Muscle of arm (tissue), 12 donors: ENCODE results near the gene MTERF4. TPM values are rescaled to one million over a fixed set of nuclear protein-coding genes. Genes with fewer than 3 reads are reported as not detected.

Experiments used
- DNase-seq: peaks from one replicate; pipeline ENCODE4 v3.0.0-alpha.2; 2013
- polyA plus RNA-seq, 12 donors: library from polyadenylated mRNA; unstranded; fragments of 120-200 nt; gene quantifications; one replicate each; pipeline ENCODE4 v1.2.1, GENCODE V29; 2013; ENCODE audit not compliant: insufficient read length in 12 of 12

MTERF4 gene
- polyA plus RNA-seq, 12 donors: 18.2 to 74.1 (median 35.0) TPM; not detected in 1

DNA sequence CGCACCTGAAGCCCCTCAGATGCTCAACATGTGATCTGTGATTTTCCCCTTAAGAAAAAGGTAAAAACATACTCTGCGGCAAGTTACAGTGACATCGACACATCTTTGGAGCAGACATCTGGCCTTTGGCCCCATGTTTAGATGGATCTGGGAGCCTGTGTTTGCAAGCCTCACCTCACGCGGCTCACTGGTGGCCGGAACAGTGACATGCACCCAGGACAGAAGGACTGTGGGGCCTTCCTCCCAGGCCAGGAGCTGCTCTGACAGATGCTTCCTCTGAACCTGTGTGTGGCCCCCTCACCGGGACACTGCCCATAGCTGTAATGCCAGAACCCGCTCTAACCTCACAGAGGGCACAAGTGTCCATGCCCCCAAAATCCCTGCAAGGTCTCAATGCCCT lies 34.1 kb upstream of the MTERF4 start:
- DNase-seq: no peak

DNA sequence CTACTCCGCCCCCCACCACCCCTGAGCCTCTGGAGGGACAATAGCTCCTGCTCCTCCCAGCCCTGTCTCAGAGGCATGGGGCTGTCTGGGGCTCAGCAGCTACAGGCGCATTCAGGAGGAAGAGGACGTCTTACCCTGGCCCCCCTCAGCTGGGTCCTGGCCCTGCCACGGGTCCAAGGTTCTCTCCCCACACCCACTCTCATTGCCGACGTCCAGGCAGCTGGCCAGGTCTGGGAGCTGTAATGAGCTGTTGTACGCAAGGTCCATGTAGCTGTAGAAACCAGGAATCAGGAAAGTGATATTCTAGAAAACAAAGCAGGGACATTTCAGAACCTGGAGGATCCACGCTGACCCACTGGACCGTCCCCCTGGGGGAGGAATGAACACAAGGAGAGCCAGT lies 33.6 kb upstream of the MTERF4 start:
- DNase-seq: no peak

DNA sequence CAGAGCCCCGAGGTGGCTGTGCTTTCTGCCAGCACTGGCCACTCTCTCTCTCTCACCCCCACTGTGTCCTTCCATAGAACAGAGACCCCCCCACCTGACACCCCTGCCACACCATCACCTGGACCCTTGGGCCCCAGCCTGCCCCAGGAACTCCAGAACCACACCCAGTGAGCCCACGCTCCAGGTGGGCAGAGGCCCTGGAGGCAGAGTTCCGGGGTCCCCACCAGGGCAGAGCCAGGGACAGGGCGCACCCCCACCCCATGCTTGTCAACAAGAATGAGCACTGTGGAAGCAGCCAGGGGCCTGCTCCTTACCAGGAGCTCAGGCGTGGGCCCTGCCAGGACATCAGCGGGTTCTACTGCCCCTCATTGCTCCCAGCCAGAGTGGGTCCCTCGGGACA lies 32.6 kb upstream of the MTERF4 start:
- DNase-seq: no peak

DNA sequence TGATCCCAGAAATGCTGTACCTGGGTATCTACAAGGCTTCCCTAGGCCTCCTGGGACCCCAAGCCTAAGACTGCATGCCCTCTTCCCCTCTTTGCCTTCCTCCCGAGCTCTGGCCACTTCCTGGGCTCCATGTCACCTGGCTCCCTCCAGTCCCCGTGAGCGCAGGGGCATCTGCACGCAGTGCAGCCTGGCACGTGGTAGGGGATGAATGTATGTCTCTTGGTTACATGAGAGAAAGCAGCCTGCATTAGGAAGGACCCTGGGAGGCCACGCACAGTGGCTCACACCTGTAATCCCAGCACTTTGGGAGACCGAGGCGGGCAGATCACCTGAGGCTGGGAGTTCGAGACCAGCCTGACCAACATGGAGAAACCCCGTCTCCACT lies 31.3 kb upstream of the MTERF4 start:
- no peak for DNase-seq

DNA sequence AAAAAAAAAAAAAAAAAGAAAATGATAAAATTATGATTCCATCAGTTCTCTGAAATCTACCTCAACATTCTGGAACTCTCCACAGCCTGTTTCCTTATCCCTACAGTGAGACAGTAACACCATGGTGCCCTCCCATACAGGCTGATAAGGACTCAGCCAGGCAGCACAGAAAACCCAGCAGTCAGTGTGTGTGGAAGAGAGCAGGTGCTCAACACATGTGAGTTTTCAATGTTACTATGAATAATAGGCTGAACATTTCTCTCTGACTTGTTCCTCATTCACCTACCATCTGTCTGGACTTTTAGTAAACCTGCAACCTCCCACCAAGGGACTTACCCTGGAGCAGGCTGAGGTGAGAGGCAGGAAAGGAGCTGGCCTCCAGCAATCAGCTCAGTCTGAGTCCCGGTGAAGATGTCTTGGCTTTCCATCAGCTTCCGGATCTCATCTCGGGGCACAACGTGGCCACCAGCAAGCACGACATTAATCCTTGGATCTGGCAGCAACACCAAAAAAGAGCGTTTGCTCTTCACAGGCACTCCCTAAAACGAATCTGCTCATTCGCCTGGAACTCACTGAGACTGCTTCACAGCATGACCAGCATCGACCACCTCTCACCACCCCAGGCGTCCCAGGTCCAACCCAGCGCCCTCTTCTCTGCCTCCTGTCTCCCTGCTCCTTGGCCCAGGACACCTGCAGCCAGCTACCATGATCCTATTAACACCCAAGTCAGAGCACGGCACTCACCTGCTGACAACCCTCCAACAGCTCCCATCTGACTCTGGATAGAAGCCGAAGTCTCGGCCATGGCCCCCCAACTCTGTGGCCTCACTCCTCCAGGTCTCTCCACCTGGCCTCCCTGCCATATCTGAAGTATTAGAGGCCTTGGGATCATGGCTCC lies 30.7 kb upstream of the MTERF4 start:
- DNase-seq: no peak

DNA sequence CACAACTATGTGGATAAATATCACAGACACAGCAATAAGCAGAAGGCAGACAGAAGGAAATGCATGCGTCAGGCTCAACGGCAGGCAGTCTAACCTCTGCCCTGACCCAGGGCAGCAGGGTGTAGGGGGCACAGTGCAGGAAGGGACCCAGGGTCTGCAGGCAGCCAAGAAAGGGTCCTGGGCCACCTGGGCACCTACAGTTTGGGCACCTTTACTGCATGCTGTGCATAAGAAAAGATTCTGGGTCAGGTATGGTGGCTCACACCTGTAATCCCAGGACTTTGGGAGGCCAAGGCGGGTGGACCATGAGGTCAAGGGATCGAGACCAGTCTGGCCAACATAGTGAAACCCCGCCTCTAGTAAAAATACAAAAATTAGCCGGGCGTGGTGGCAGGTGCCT lies 29.4 kb upstream of the MTERF4 start:
- no peak for DNase-seq

DNA sequence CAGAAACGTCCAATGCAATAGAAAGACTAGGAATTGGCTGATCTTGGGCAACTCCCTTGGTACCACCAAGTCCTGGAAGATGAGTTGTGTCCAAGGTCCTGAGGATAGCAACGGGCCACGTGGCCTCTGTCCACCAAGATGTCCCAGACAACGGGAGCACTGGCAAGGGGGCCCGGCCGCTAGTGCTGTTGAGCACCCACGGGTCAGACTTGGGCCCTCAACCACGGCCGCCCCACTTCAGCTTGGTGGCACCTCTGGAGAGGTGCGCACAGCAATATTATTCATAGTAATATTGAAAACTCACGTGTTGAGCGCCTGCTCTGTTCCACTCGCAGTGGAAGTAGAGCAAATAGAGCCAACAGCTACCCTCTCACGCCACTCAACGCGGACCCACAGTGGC lies 28.2 kb upstream of the MTERF4 start:
- DNase-seq: no peak

DNA sequence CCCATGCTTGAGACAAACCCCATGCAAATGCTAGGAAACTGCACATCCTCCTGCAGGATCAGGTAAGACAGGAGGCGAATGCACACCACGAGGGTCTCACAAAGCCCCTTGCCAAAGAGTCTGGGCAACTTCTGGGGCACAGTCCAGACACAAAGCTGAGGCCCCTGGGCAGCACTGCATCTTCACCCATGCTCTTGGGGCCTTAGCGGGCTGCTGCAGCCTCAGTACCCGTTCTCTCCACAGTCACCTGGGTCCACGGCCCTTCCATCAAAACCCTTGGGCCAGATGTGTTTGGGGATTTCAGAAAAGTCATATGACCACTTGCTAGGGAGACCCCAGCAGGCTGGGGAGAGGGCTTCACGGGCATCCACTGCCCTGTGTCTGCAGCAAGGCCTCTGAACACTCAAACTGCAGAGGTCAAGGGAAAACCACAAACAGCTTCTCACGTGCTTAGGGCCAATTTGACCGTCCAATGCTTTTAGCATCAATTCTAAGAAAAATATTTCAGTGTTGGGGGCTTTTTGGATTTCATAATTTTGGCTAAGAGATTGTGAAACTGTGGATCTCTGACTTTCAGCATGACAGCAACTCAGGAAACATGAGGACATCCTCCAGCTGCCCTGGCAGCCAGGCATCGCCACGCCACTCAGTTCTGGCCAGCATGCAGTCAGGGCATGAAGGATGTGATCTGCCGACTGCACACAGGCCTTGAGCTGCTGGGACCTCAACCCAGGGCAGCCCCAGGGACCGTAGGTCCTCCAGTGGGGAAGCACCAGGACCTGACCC lies 27.2 kb upstream of the MTERF4 start:
- no peak for DNase-seq

DNA sequence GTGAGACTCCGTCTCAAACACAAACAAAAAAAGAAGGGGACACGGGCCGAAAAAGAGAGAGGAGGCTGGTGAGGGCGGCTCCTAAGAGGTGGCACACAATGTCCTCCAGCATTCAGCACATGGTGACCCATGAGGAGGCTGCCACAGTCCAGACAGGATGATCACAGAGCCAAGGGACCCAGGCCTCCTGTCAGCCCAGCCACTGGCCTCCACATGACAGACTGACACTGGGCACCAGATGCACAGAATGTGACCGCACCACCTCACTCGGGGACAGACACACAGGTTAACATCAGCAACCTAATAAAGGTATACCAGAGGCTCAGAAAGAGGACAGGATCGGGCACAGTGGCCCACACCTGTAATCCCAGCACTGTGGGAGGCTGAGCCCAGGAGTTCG lies 26.2 kb upstream of the MTERF4 start:
- DNase-seq: no peak

DNA sequence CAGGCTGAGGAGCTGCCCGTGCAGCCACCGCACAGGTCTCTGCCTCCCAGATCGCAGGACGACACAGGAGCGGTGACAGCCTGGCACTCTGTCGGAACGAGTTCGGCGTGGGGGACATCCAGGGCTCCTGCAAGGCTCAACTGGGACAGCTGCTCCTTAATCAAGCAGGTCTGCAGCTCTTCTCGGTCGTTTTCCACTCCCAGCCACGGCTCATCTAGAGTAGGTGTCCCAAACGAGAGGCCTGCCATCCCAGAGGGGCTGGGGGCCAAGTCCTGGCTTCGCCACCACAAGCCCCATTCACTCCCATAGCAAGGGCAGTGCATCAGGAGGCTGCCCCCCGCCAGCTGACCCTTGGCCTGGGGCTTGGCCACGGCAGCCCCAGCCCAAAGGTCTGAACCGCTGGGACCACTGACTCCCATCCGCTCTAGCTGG lies 24.7 kb upstream of the MTERF4 start:
- DNase-seq: no peak

DNA sequence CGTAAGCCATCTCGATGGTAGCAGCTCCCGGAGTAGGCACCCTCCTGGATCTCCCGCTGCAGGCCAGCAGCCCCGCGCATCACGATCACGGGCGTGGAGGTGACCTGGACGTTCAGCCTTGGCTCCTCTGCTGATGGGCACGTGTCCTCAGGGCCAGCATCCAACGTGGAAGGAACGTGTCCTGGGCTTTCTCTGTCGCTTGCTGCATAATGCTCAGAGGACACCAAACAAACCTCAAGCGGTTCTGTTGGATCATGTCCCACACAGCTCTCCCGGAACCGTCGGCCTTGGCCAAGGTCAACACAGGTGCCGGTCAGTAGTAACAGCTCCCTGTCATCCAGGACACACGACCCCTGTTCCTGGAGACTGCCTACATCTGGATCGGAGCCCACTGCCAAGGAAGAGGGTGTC lies 24.1 kb upstream of the MTERF4 start:
- DNase-seq: no peak

DNA sequence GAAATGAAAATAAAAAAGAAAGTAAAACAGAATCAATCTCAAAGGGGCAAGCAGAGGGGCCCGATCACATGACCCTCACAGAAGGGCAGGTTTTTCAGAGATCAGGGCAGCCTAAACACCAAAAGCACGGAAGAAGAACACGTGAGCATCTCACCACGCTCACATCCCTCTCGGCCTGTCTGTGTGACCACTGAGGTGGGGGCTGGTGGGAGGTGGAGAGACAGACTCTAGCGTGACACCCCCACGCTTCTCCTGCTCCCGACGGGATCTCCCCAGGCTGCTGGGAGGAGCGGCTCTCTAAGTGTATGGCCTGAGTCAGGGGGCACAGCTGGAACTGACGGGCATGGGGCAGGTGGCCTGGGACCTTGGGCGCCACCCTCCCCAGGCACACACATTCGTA lies 23.5 kb upstream of the MTERF4 start:
- no peak for DNase-seq

DNA sequence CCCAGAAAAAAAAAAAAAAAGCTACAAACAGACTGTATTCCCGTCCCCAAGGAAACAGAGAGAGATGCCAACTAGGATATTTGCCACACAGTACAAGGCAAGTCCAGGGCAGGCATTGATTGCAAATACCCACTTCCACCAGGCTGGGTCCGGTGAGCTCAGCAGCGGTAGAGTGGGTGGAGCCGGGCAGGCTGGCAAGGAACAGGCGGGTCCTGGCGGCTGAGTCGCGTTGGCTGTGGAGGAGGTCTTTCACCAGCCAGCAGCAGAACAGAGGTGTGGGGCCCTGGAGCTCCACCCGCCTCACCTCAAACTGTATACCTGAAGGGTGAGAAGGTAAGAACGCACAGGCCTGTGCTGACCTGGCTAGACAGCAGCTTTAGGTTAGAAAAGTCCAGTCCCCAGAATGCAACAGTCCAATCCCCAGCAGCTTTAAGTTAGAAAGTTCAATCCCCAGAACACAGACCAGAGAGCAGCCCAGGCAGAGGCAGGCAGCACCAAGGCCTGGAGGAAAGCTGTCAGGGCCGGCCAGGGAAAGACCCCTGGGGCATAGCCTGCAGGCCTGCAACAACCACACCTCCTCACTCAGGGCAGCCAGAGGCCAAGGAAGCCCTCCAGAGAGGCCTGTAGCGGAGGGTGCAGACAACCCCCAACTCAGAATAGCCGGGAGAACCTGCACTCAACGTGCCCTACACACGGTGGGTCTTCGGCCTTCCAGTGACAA lies 21.9 kb upstream of the MTERF4 start:
- no peak for DNase-seq

DNA sequence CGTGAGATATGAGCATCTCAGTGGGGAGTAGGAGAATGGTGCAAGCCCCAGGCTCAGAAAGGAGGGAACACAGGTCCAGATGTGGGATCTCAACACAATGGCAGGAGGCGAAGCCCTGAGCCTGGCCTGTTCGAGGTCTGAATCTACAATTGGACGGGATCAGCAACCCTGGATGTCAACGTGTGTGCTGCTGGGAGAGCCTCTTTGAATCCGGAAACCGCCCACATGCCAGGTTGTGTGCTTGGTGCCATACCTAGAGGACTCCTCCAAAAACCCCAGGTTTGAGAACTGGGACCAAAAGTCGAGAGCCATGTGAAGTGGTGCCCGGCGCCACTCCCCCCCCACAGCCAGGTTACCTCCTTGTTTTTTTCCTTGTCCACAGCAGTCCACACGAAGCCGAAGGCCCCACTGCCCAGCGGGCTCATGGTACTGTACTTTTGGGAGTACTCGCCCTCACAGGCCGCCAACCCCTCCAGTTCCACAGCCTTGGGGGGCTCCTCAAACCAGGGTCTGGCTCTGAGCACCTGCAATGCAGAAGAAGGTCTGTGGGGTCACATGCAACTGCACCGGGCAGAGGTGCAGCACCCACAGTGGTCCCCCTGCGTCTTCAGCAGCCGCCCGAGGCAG lies 20.4 kb upstream of the MTERF4 start:
- DNase-seq: no peak

DNA sequence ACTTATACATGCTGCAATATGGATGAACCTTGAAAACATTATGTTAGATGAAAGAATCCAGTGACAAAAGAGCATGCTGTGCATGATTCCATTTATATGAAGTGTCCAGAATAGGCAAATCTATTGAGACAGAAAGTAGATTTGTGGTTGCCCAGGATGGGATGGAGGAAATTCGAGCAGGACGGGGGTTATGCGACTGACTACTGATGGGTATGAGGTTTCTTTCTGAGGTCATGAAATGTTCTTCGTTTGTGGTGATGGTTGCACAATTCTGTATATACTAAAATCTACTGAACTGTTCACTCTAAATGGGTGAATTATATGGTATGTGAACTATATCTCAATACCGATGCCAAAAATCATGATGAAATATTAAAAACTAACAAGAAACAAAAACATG lies 18.9 kb upstream of the MTERF4 start:
- DNase-seq: no peak

DNA sequence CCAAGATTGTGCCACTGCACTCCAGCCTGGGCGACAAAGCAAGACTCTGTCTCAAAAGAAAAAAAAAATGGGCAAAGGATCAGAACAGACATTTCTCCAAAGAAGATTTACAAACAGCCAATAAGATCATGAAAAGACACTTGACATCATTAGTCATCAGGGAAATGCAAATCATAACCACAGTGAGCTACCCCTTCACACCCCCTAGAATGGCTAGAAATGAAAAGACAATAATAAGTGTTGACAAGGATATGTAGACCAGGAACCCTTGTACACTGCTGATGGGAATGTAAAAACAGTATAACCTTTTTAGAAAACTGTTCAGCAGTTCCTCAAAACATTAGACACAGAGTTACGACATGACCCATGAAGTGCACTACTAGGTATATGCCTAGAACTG lies 18.4 kb upstream of the MTERF4 start:
- no peak for DNase-seq

DNA sequence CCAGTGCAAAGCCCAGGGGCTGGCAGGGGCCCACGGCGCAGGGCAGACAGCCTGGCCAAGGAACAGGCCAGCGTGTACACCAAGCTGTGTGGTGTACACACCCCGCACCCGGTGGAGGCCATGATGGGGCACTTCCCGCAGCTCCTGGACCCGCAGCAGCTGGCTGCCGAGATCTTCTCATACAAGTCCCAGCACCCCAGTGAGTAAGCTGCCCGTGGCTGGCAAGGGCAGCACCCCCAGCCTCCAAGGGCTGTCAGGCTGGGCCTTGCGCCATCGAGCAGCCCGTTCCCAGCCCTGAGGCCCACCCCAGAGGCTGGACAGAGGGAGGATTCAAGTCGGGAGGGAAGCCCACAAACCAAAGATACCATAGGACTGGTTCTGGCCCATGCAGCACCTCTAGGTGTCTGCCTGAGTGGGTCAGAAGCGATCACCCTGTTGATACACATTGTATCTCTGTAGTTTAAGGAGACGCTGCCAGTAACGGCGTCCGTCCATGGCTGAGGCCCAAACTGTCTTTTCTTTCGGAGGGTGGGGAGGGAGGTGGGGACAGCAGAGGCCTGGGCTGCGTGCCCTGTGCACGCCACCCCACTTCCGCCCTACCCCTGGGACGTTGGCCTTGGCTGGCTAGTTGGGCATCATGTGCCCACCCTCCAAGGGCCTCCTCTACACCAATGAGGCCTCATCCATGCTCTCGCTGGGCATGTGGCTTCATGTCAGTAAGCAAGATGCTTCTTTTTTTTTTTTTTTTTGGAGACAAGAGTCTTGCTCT lies 16.8 kb upstream of the MTERF4 start:
- DNase-seq: no peak

DNA sequence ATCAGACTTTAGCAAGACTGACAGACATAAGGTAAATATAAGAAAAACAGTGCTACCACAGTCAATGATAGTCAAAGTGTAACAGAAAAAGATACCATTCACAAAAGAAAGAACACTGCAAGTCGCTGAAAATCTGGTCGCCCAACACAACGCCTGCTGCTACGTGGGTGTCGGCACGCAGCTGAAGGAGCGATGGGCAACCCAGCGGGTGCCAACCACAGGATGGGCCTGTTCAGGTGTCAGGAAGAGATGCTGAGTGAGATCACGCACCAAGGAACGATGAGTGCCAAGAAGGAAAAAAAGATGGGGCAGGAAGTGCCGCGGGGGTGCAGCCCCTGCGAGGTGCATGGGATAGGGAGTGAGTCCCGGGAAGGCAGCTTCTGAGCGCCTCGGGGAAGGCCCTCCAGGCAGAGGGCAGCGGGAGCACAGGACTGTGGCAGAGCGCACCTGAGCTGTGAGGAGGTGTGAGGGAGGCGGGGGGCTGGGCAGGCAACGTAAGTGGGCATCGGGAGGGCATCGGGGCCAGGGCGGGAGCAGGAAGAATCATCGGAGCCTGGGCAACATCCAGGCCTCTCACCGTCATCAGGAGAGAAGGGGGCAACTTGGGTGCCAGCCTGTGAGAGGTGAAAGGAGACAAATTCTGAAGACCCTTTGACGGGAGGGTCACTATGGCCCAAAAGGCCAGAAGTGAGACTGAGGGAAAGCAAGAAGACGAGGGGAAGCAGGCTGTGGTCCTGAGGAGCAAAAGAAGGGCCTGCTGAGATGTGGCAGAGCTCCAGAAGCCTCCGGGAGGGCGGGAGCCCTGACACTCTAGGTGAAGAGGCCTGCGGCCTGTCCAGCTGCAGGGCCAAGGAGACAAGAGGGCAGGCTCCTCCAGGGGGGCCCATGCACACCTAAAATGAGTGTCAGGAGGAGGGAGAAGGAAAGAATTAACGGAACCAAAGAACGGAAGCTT lies 14.8 kb upstream of the MTERF4 start:
- no peak for DNase-seq

DNA sequence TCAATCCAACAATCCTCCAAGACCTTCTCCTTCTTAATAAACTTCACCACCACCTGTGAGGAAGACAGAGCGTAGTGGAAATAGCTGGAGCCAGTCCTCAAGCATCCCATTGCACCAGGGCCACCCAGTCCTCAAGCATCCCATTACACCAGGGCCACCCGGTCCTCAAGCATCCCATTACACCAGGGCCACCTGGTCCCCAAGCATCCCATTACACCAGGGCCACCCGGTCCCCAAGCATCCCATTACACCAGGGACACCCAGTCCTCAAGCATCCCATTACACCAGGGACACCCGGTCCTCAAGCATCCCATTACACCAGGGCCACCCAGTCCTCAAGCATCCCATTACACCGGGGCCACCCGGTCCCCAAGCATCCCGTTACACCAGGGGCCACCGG lies 13.3 kb upstream of the MTERF4 start:
- DNase-seq: no peak

DNA sequence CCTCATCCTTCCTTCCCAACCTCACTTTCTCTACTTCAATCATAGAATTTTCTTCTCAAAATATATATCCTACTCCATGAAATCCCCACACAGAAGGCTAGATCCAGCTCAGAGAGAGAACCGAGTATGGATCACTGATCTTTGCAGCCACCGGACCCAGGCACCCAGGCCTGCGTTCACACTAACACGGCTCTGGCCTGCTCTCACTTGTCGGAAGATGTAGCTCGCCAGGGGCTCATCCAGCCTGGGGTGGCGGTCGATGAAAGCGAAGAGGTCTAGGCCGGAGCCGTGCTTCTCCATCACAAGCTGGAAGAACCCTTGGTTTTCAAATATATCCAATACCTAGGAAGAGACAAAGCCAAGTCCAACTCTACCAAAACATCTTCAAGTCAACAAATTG lies 12.7 kb upstream of the MTERF4 start:
- DNase-seq: no peak
